ENCODE results near the gene NUDT9. TPM values are rescaled to one million over a fixed set of nuclear protein-coding genes. Genes with fewer than 3 reads are reported as not detected.
"Not testable (repeated sequence)": the region's sequence is repeated elsewhere in the genome, so short reads cannot be mapped to it uniquely, and the experiment has no call there.

The NUDT9 gene
- total RNA-seq, 1 experiment from 2014 or later: 40.7 TPM

DNA sequence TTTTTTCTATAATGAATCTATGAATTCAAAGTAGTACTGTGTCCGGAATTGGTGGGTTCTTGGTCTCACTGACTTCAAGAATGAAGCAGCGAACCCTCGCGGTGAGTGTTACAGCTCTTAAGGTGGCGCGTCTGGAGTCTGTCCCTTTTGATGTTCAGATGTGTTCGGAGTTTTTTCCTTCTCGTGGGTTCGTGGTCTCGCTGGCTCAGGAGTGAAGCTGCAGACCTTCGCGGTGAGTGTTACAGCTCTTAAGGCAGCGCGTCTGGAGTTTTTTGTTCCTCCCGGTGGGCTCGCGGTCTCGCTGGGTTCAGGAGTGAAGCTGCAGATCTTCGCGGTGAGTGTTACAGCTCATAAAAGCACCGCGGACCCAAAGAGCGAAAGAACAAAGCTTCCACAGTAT is 27.3 kb upstream of the NUDT9 start:
- not testable (repeated sequence) for H3K4me3 ChIP-seq; H3K36me3 ChIP-seq; DNase-seq; H3K27ac ChIP-seq; H3K9me3 ChIP-seq (replicated peaks); H3K4me1 ChIP-seq; H3K27me3 ChIP-seq

DNA sequence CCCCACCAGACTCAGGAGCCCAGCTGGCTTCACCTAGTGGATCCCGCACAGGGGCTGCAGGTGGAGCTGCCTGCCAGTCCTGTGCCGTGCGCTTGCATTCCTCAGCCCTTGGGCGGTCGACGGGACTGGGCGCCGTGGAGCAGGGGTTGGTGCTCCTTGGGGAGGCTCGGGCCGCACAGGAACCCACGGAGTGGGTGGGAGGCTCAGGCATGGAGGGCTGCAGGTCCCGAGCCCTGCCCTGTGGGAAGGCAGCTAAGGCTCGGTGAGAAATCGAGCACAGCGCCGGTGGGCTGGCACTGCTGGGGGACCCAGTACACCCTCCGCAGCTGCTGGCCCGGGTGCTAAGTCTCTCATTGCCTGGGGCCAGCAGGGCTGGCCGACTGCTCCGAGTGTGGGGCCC is 26.5 kb upstream of the NUDT9 start:
- not testable (repeated sequence) for H3K4me1 ChIP-seq, H3K36me3 ChIP-seq

DNA sequence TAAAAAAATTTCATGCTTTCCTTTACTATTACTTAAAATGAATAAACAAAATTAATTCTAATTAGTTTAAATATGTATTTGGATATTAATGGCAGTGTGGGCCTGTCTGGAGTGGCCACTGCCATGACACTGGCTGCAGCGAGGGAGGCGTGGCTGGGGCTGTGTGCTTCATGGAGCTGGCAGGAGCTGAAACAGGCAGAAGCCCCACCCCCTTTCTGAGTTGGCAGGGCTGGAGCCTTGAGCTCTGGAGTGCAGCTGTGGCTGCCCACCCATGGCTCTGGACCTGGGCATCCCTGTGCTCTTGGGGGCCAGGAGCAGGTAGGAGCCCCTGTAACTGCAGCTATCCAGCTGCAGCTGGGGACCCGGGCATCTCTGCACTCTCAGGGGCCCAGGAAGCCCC is 23.2 kb upstream of the NUDT9 start:
- no peaks in the 10 kb centered on the region for H3K4me1 ChIP-seq
- H3K4me3 ChIP-seq: no peak overlapping the region
- H3K27ac ChIP-seq: no peak overlapping the region
- 0 out of 2 replicates have a peak, but pooled peaks cover 4% of the 10 kb centered on the region for H3K9me3 ChIP-seq (replicated peaks)
- no peaks in the 10 kb centered on the region for H3K36me3 ChIP-seq
- H3K27me3 ChIP-seq: no peaks in the 10 kb centered on the region
- peak; percentile 21 to 33 for DNase-seq

More for the DNA sequence above, 26.5 kb upstream of the NUDT9 start:
- not testable (repeated sequence) for H3K27me3 ChIP-seq; H3K9me3 ChIP-seq (replicated peaks); H3K27ac ChIP-seq; DNase-seq; H3K4me3 ChIP-seq

DNA sequence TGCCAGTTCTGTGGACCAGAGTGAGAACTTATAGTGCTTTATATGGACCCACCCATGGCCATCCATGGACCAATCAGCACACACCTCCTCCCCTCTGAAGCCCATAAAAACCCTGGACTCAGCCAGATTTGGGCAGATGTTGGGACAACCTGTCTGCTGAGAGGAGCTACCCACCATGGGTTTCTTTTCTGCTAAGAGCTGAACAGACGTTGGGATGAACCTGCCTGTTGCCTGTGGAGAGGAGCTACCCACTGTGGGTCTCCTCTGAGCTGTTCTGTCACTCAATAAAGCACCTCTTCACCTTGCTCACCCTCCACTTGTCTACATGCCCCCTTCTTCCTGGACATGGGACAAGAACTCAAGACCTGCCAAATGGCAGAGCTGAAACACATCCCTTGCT is 22.4 kb upstream of the NUDT9 start:
- no peaks in the 10 kb centered on the region for H3K36me3 ChIP-seq
- H3K4me3 ChIP-seq: no peak overlapping the region
- no peak for DNase-seq
- H3K4me1 ChIP-seq: no peaks in the 10 kb centered on the region
- H3K9me3 ChIP-seq (replicated peaks): 0 out of 2 replicates have a peak, but pooled peaks cover 4% of the 10 kb centered on the region
- H3K27me3 ChIP-seq: no peaks in the 10 kb centered on the region
- no peak overlapping the region for H3K27ac ChIP-seq

DNA sequence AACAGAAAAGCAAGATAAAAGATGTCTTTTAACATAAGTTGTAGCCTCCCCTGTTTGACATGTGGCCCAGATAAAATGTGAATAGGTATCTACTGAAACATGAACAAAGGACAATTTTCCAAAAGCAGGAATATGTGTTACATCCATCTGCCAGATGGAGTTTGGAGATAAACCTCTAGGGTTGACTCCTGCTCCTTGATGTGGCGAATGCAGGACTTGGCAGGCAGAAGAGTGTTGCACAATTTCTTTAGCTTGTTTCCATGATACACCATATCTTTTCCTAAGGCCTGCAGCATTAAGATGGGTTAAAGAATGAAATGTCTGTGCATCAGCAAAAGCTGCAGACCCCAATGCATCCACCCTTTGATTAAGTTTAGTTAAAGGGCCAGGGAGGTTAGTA is 18.6 kb upstream of the NUDT9 start:
- not testable (repeated sequence) for H3K4me1 ChIP-seq, H3K36me3 ChIP-seq, DNase-seq

DNA sequence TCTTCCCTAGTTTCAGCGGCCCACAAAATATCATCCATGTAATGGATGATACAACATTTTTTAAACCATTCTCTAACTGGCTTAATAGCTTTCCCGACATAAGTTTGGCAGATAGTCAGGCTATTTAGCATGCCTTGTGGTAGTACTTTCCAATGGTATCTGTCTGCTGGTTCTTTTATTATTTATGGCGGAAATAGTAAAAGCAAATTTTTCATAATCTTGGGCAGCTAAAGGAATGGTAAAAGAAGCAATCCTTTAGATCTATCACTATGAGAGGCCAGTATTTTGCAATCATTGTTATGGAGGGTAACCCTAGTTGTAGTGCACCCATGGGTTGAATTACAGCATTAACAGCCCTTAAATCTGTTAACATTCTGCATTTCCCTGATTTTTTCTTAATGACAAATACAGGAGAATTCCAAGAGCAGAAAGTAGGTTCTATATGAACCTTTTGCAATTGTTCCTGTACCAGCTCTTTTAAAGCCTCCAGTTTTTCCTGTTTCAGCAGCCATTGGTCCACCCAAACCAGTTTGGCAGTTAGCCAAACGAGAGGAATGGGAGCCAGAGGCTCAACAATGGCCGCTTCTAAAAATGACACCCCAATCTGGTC is 17.1 kb upstream of the NUDT9 start:
- Histone ChIP-seq H3K36me3 (no peaks in the 10 kb centered on the region), H3K4me3 (no peak overlapping the region), H3K4me1 (no peaks in the 10 kb centered on the region; the same call in 1 of the 2 replicates), H3K9me3 (replicated peaks) (0 out of 2 replicates have a peak, but pooled peaks cover 4% of the 10 kb centered on the region), H3K27ac (no peak overlapping the region), H3K27me3 (no peaks in the 10 kb centered on the region)
- no peak for DNase-seq

More for the DNA sequence above, 18.6 kb upstream of the NUDT9 start:
- H3K27me3 ChIP-seq; H3K4me3 ChIP-seq; H3K27ac ChIP-seq; H3K9me3 ChIP-seq (replicated peaks): not testable (repeated sequence)

DNA sequence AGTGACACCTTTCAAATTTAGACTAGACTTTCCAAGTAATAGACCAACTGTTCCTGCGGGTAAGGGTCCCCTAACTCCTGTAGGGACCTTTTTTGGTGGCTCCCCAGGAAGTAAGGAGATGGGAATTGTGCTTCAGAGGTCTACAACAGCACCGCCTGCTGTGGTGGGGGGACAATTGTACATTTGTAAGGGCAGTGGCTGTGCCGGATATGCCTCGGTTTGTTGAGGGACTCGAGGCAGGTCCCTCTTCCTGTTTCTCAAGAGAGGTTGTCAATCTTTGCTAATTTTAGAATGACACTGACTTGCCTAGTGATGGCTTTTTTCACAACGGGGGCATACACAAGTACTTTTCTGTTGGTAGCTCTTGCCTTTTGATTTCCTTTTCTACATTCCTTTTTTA is 15.9 kb upstream of the NUDT9 start:
- Histone ChIP-seq H3K4me1 (no peaks in the 10 kb centered on the region; the same call in 1 of the 2 replicates), H3K27me3 (no peaks in the 10 kb centered on the region), H3K9me3 (replicated peaks) (0 out of 2 replicates have a peak, but pooled peaks cover 4% of the 10 kb centered on the region), H3K27ac (no peak overlapping the region), H3K4me3 (no peak overlapping the region), H3K36me3 (no peaks in the 10 kb centered on the region)
- DNase-seq: no peak

DNA sequence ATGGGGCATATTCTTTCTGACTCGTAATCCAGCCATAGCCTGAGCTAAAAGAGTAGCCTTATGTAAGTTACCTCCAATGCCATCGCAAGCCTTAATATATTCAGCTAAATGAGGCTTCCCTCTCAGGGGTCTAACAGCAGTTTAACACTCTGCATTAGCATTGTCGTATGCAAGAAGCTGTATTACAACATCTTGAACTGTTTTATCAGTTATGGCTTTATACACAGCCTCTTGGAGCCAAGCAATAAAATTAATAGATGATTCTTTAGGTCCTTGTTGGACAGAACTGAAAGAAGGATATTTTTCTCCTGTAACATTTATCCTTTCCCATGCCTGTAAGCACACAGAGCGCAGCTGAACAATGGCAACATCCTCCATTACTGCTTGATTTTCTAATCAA is 15.5 kb upstream of the NUDT9 start:
- not testable (repeated sequence) for H3K36me3 ChIP-seq; H3K4me1 ChIP-seq; H3K27ac ChIP-seq; H3K27me3 ChIP-seq; H3K4me3 ChIP-seq; H3K9me3 ChIP-seq (replicated peaks); DNase-seq

DNA sequence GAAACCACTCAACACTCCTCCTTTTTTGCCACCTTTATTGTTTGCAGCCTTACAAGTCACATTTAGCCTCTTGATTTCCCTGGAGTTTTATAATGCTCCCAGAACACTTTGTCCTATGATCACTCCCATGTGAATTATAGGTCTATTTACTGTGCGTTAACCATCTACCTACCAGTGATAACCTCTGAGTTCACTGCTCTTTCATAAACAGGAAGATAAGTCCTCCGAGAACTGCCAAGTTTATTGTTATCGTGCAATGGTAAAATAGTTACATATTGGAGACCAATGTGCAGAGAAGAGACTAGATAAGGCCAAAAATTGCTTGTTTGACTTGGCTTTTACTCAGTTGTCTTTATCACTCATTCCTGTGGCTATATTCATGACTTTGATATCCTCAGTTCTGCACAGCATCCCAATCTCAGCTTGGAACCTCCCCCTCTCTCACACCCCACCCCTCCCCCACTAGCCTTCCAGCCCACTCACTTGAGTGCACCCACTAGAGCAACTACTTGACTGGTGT is 12.9 kb upstream of the NUDT9 start:
- DNase-seq: no peak
- Histone ChIP-seq H3K4me1 (no peaks in the 10 kb centered on the region; the same call in none of the 2 replicates), H3K9me3 (replicated peaks) (0 out of 2 replicates have a peak, but pooled peaks cover 4% of the 10 kb centered on the region), H3K27ac (no peak overlapping the region), H3K4me3 (no peak overlapping the region), H3K27me3 (no peaks in the 10 kb centered on the region), H3K36me3 (no peaks in the 10 kb centered on the region)

DNA sequence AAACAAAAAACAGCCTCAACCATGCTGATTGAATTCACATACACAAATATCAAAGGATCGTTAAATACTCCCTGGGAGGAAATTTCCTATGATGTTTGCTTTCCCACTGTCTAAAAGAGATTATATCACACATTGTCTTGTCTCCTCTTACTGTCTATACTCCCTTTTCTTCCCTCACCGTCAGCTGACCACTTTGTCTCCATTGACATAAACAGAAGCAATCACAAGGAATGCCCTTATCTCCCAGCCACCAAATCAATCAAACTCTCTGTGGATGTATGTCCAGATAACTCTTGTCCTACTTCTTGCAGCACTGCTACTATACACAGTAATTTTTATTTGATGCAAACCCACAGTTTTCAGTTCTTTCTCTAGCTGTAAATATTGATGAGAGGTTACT is 12.2 kb upstream of the NUDT9 start:
- Histone ChIP-seq H3K27ac (no peak overlapping the region), H3K27me3 (no peaks in the 10 kb centered on the region), H3K4me1 (no peaks in the 10 kb centered on the region; the same call in none of the 2 replicates), H3K9me3 (replicated peaks) (0 out of 2 replicates have a peak, but pooled peaks cover 4% of the 10 kb centered on the region), H3K4me3 (no peak overlapping the region), H3K36me3 (no peaks in the 10 kb centered on the region)
- no peak for DNase-seq

DNA sequence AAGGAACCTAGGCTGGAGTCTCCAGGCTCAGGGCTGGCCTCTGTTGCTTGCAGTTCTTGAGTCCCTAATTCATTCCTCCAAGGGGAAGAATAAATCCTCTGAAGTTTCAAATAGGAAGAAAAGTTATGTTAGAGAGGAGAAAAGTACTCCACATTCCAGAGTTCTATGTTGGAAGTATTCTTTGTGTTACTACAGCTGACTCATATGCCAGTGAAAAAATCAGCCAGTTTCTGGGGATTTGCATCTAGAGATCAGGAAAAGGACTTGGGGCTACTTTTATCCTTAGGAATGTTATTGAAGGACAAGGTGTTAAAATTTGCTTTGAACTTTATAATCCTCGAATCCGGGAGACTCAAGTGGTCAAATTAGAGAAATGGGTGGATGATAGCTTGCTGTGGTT is 11.7 kb upstream of the NUDT9 start:
- Histone ChIP-seq H3K4me3 (no peak overlapping the region), H3K36me3 (no peaks in the 10 kb centered on the region), H3K9me3 (replicated peaks) (0 out of 2 replicates have a peak, but pooled peaks cover 4% of the 10 kb centered on the region), H3K4me1 (no peaks in the 10 kb centered on the region; the same call in none of the 2 replicates), H3K27ac (no peak overlapping the region), H3K27me3 (no peaks in the 10 kb centered on the region)
- no peak for DNase-seq

DNA sequence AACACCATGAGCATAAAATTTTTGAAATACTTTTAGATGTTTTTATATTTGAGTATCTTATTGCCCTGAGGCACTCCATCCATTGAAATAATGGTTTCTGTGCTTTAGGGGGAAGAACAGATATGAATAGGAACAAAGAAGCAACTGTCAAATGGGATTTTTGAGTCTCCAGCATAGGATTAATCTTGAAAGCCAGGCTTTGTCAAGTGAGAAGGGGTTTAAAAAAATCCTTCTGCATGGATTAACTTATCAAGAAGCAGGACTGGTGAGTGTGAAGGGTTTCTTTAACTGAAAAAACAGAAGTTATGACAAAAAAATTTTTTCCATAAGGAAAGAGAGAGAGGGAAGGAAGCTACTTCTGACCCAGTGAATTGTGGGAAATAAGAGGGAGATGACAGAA is 7.6 kb upstream of the NUDT9 start:
- no peaks in the 10 kb centered on the region for H3K36me3 ChIP-seq
- DNase-seq: peak in 1 of 2 experiments; percentile 63
- no peak overlapping the region for H3K4me3 ChIP-seq
- peaks cover 8% of the 10 kb centered on the region for H3K4me1 ChIP-seq
- H3K9me3 ChIP-seq (replicated peaks): 0 out of 2 replicates have a peak, but pooled peaks cover 4% of the 10 kb centered on the region
- H3K27ac ChIP-seq: no peak overlapping the region
- no peaks in the 10 kb centered on the region for H3K27me3 ChIP-seq

DNA sequence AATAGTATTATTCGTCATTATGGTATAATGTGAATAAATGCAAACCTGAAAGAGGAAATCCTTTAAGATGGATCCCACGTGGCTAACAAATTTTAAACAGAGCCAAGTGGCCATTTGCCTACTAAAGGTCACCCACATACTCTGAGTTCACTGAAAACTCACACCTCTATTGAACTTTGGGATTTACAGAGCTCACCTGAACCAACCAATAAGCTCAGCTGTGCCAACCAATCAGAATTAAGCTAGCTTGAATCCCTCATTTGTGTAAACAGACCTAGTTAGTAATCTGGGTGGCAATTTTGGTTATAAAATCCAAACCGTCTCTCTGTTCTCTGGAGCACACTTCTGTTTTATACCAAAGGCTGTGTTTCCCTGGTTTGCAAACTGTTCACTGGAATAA is 5.4 kb upstream of the NUDT9 start:
- no peak for DNase-seq
- Histone ChIP-seq H3K4me3 (no peak overlapping the region), H3K27ac (no peak overlapping the region), H3K4me1 (peaks cover 13% of the 10 kb centered on the region), H3K27me3 (no peaks in the 10 kb centered on the region), H3K36me3 (no peaks in the 10 kb centered on the region), H3K9me3 (replicated peaks) (0 out of 2 replicates have a peak, but pooled peaks cover 4% of the 10 kb centered on the region)

DNA sequence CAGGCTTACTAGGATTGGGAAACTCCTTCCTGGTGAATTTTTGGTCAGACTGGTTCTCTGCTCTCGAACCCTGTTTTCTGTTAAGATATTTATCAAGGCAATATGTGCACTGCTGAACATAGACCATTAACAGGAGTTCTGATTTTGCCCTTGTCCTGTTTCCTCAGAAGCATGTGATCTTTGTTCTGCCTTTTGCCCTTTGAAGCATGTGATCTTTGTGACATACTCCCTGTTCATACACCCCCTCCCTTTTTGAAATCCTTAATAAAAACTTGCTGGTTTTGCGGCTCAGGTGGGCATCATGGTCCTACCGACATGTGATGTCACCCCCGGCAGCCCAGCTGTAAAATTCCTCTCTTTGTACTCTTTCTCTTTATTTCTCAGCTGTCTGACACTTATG is 4.0 kb upstream of the NUDT9 start:
- not testable (repeated sequence) for H3K27ac ChIP-seq; H3K4me3 ChIP-seq; H3K36me3 ChIP-seq; H3K27me3 ChIP-seq; H3K9me3 ChIP-seq (replicated peaks); DNase-seq
- H3K4me1 ChIP-seq: peaks cover 13% of the 10 kb centered on the region

DNA sequence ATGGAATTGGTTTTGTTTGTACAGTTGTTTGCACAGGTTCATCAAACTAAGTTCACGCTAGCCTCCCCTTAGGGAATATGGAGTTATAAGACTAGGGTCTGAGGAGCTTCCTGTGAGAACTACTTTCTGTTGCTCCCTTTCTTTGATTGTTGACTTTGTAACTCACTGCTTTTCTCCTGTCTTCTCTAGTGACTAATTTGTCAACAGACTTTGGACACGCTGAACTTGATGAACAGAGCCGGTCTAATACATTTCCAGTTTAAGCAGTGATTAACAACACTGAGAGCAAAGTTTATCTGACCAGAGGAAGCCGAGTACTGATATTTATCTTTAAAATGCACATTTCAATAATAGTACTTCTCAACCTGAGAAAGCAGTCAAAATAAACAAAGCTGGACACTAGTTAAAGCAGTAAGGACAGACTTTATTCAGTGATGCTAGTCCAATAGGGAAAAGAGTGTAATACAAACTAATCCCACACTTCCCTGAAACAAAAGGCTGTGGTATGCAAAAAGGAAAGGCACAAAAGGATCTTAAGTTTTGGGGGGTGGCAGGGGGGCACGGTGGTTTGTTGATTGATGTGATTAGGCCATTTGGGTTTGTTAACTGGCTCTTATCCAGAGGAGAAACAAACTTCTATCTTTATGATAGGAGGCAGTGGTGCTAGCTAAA is 2.7 kb upstream of the NUDT9 start:
- no peaks in the 10 kb centered on the region for H3K27me3 ChIP-seq
- peak; percentile 34 to 57 for DNase-seq
- H3K4me1 ChIP-seq: peaks cover 17% of the 10 kb centered on the region
- H3K27ac ChIP-seq: peak overlapping the region; percentile 18; the same call in 1 of the 2 replicates
- H3K36me3 ChIP-seq: no peaks in the 10 kb centered on the region
- H3K4me3 ChIP-seq: no peak overlapping the region
- H3K9me3 ChIP-seq (replicated peaks): no peaks in the 10 kb centered on the region
